Stomach (tissue), 9 donors: Measurements from ENCODE around the gene HORMAD2. TPM values are rescaled to one million over a fixed set of nuclear protein-coding genes. Genes with fewer than 3 reads are reported as not detected.
A peak's percentile ranks its signal among the peaks of the same experiment; 100 is the strongest.

Experiments used
- DNase-seq, 2 donors: peaks; one replicate each; pipeline versions ENCODE4 v3.0.0 to v3.0.0-alpha.2; 2013 to 2019
- H3K27ac ChIP-seq, 5 donors: fragments of 200-600 bp in 4 of 5; sonication (generic) in 4 of 5; one replicate each; pipeline ENCODE4 v1.5.1; 2013 to 2019; ENCODE audit warnings: mild to moderate bottlenecking in 1 of 5, moderate library complexity in 1 of 5
- H3K27me3 ChIP-seq, 3 donors: fragments of 200-600 bp; sonication (generic); one replicate each; pipeline ENCODE4 v1.5.1; 2017 to 2019; ENCODE audit warnings: mixed run types in 1 of 3
- H3K36me3 ChIP-seq, 4 donors: fragments of 200-600 bp; sonication (generic); 1 replicate in 3 of 4; 2 replicates in 1 of 4; pipeline ENCODE4 v1.5.1; 2016 to 2019
- H3K4me1 ChIP-seq, 4 donors: fragments of 200-600 bp; sonication (generic); one replicate each; pipeline ENCODE4 v1.5.1; 2016 to 2019
- H3K4me3 ChIP-seq, 4 donors: fragments of 200-600 bp; sonication (generic) in 3 of 4; one replicate each; pipeline ENCODE4 v1.5.1; 2016 to 2019; ENCODE audit warnings: mild to moderate bottlenecking in 1 of 4
- H3K9me3 ChIP-seq, 4 donors: fragments of 200-600 bp; sonication (generic); one replicate each; pipeline ENCODE4 v1.5.1; 2016 to 2019
- CTCF ChIP-seq, 7 experiments: fragments of 450-650 bp in 4 of 7; fragments of 200-600 bp in 3 of 7; sonication (generic) in 3 of 7; IDR thresholded peaks; one replicate each; pipeline ENCODE4 v1.5.1; 2016 to 2019; ENCODE audit warnings: antibody characterized with exemption in 7 of 7, control low read depth in 2 of 7, mild to moderate bottlenecking in 1 of 7
- EP300 ChIP-seq: sonication (generic); formaldehyde crosslinking; IDR thresholded peaks from one replicate; pipeline ENCODE4 v1.6.1; 2017; ENCODE audit warnings: antibody characterized with exemption
- POLR2A ChIP-seq, 4 donors: fragments of 450-650 bp; IDR thresholded peaks; one replicate each; pipeline ENCODE4 v1.6.1; 2016; ENCODE audit warnings: antibody characterized with exemption in 4 of 4, control low read depth in 2 of 4, mild to moderate bottlenecking in 1 of 4, moderate library complexity in 1 of 4
- POLR2AphosphoS5 ChIP-seq, 3 donors: sonication (generic); formaldehyde crosslinking; IDR thresholded peaks; one replicate each; pipeline ENCODE4 v1.6.1; 2016; ENCODE audit warnings: antibody characterized with exemption in 3 of 3
- WGBS, 5 donors: extraction: QIAGEN DNeasy Blood & Tissue Kit in 3 of 5; methylation state at CpG; one replicate each; pipeline versions ENCODE4 v1.1.5 to v1.1.7; 2013 to 2018; 5-methylcytosine and 5-hydroxymethylcytosine counted together
- intact Hi-C: fragments of 100-400 bp; cut with DNase I; formaldehyde crosslinking; loops from one replicate; pipeline ENCODE4 v1.15.1; 2023; ENCODE audit warnings: low total_unique reads
- polyA plus RNA-seq, 3 donors: library from polyadenylated mRNA; stranded (reverse); fragments of 200-250 nt; gene quantifications; one replicate each; pipeline ENCODE4 v1.2.3, GENCODE V29; 2013
- total RNA-seq, 5 donors: library from RNA; depleted of rRNA; stranded (reverse); fragments of >200 nt; gene quantifications; one replicate each; pipeline versions ENCODE4 v1.1.0 to v1.2.3, GENCODE V29; 2014 to 2016
- donor health status: healthy with polysubstance abuse.
- donor health status: Bipolar disorder and iron deficiency.
- donor health status: healthy.

HORMAD2 gene
- total and polyA plus RNA-seq, 8 donors, result not detected

GRCh38 chr22:30115705-30116104 is 35.4 kb downstream of the HORMAD2 start:
- H3K9me3 ChIP-seq, result no peaks in the 10 kb centered on the region
- no peaks in the 10 kb centered on the region for H3K27me3 ChIP-seq
- no peak for DNase-seq
- H3K4me1 ChIP-seq, result no peaks in the 10 kb centered on the region
- intact Hi-C loops, result no loop called here
- TF ChIP-seq EP300, result no peak
- TF ChIP-seq CTCF (IDR thresholded peaks at IDR 0.05), result no peak
- TF ChIP-seq POLR2AphosphoS5 (IDR thresholded peaks at IDR 0.05), result no peak
- no peak for TF ChIP-seq POLR2A (IDR thresholded peaks at IDR 0.05)
- no peak overlapping the region for H3K4me3 ChIP-seq
- 83 to 97% (median 92%) methylated on average over 2 of the region's 2 CpGs for WGBS, 5 donors
- H3K27ac ChIP-seq, result no peak overlapping the region
- H3K36me3 ChIP-seq, result no peaks in the 10 kb centered on the region

- TF ChIP-seq EP300, result no peak
- no peak for TF ChIP-seq POLR2AphosphoS5 (IDR thresholded peaks at IDR 0.05)
- no peak for TF ChIP-seq POLR2A (IDR thresholded peaks at IDR 0.05)
- no peak for TF ChIP-seq CTCF (IDR thresholded peaks at IDR 0.05)
- peak in 1 of 2 donors; percentile 21 for DNase-seq
Measured at GRCh38 chr22:30116362-30117117, 36.3 kb downstream of the HORMAD2 start.

GRCh38 chr22:30117256-30117655 is 37.0 kb downstream of the HORMAD2 start:
- H3K4me1 ChIP-seq, result no peaks in the 10 kb centered on the region
- WGBS, 5 donors, result 90 to 100% (median 94%) methylated on average over 3 of the region's 3 CpGs
- DNase-seq, result no peak
- no peaks in the 10 kb centered on the region for H3K36me3 ChIP-seq
- H3K27me3 ChIP-seq, result no peaks in the 10 kb centered on the region
- intact Hi-C loops, result no loop called here
- no peak overlapping the region for H3K4me3 ChIP-seq
- no peaks in the 10 kb centered on the region for H3K9me3 ChIP-seq
- TF ChIP-seq POLR2AphosphoS5 (IDR thresholded peaks at IDR 0.05), result no peak
- TF ChIP-seq EP300, result no peak
- TF ChIP-seq POLR2A (IDR thresholded peaks at IDR 0.05), result no peak
- no peak for TF ChIP-seq CTCF (IDR thresholded peaks at IDR 0.05)
- H3K27ac ChIP-seq, result no peak overlapping the region

More at GRCh38 chr22:30116362-30117117, 36.3 kb downstream of the HORMAD2 start:
- WGBS, 5 donors, result 29 to 58% (median 53%) methylated on average over 1 of the region's 1 CpG
- no peaks in the 10 kb centered on the region for H3K4me1 ChIP-seq
- no peaks in the 10 kb centered on the region for H3K27me3 ChIP-seq
- H3K36me3 ChIP-seq, result no peaks in the 10 kb centered on the region
- no peak overlapping the region for H3K4me3 ChIP-seq
- H3K9me3 ChIP-seq, result no peaks in the 10 kb centered on the region
- no peak overlapping the region for H3K27ac ChIP-seq
- intact Hi-C loops, result no loop called here

DNA sequence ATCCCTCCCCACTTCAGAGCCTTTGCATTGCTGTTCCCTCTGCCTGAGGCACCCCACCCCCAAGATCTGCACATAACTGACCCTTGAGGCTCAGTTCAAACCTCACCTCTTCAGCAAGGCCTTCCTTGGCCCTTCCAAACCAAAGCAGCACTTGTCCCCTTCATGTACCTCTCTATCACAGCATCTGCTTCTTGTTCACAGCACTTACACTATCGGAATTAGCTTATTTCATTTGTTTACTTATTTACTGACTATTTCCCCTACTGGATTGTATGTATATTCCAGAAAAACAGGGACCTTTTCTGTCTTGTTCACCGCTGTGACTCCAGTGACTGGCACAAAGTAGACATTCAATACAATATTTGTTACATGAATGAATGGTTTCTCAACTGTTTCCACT is 38.0 kb downstream of the HORMAD2 start:
- no peaks in the 10 kb centered on the region for H3K4me1 ChIP-seq
- H3K9me3 ChIP-seq, result no peaks in the 10 kb centered on the region
- DNase-seq, result no peak
- H3K4me3 ChIP-seq, result no peak overlapping the region
- no peaks in the 10 kb centered on the region for H3K27me3 ChIP-seq
- H3K36me3 ChIP-seq, result no peaks in the 10 kb centered on the region
- intact Hi-C loops, result no loop called here
- TF ChIP-seq POLR2AphosphoS5 (IDR thresholded peaks at IDR 0.05), result no peak
- WGBS, 5 donors, result 89 to 97% (median 91%) methylated on average over 2 of the region's 2 CpGs
- H3K27ac ChIP-seq, result no peak overlapping the region

DNA sequence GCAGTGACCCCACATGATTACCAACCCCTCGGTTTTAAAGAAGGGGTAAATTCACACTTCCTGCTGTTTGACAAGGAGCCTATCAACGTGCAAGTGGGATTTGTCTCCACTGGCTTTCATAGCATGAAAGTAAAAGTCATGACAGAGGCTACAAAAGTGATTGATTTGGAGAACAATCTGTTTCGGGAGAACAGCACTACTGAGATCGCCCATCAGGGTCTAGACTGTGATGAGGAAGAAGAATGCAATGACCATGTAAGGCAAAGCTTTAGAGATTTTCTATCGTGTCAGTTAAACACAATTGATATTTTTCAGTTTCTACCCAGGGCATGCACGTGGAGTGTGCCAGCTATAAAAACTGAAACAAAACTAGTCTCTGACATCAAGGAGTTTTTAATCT is 41.7 kb downstream of the HORMAD2 start:
- Histone ChIP-seq H3K4me3 (no peak overlapping the region), H3K9me3 (no peaks in the 10 kb centered on the region), H3K4me1 (no peaks in the 10 kb centered on the region), H3K27ac (no peak overlapping the region), H3K27me3 (no peaks in the 10 kb centered on the region), H3K36me3 (no peaks in the 10 kb centered on the region)
- TF ChIP-seq EP300 (no peak), POLR2A (IDR thresholded peaks at IDR 0.05) (no peak), POLR2AphosphoS5 (IDR thresholded peaks at IDR 0.05) (no peak), CTCF (IDR thresholded peaks at IDR 0.05) (no peak)
- 29 to 34% (median 32%) methylated on average over 6 of the region's 6 CpGs for WGBS, 5 donors
- intact Hi-C loops, result no loop called here
- DNase-seq, result no peak
